GM21360 (cell line): ENCODE measurements around the gene MRPL14.
"Not testable (repeated sequence)": the region's sequence is repeated elsewhere in the genome, so short reads cannot be mapped to it uniquely, and the experiment has no call there.

ENCODE experiments used
- ATAC-seq: cut with Tn5 transposase; IDR thresholded peaks from one replicate; pipeline ENCODE4 v1.9.1; 2021; ENCODE audit warnings: mild to moderate bottlenecking, moderate library complexity; ENCODE audit not compliant: unreplicated experiment

MRPL14 gene

DNA sequence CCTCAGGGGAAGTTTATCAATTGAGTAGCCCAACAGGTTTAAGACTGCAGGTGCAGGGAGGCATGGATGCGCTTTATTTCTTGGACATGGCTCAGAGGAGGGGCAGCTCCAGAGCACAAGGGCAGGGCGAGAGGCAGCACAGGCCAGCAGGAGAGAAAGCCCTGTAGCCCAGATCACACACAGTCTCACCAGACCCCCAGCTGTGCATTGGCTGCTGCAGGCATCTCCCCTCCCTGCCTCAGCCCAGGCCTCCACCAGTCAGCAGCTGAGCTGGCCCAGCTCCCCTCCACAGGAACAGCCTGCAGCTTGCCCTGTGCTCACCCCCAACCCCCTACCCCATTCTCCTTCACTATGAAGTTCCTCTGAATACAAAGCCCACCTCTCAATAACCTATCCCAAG, 24.7 kb downstream of the MRPL14 start:
- ATAC-seq, result no peak

DNA sequence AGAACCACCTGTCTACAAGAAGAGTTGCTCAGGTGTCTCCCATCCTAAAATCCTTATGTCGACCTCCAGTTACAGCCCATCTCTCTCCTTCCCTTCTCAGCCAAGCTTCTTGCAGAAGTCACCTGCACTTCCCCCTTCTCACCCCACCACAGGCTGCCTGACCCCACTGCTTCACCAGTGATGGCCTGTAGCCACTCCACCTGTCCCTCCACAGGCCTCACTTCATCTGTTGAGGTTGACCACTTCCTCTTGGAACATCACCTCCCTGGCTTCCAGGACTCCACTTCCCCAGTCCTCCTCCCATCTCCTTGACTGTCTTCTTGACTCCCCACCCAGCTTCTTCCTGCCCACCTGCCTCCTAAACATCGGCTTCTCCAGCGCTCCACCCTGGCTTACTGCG, 25.4 kb downstream of the MRPL14 start:
- ATAC-seq, result no peak

DNA sequence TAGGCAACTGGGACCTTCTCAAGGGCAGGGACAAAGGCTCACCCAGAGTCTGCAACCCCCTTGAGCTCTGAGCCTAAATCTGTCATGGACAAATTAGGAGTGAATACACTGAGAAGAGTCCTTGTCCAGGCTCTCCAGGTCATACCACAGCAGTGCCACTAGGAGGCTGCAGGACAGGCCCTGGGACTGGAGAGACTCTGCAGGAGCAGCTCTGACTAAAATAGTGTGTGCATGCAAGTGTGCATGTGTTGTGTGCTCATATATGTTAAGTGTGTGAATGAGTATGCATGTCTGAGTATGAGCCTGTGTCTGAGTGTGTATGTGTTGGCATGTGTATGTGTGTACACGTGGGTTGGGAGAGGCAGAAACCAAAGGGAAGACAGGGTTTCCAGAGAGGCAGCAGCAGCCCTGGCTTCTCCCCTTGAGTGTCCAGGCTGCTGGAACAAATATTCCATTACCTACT, 27.1 kb downstream of the MRPL14 start:
- ATAC-seq, result no peak

DNA sequence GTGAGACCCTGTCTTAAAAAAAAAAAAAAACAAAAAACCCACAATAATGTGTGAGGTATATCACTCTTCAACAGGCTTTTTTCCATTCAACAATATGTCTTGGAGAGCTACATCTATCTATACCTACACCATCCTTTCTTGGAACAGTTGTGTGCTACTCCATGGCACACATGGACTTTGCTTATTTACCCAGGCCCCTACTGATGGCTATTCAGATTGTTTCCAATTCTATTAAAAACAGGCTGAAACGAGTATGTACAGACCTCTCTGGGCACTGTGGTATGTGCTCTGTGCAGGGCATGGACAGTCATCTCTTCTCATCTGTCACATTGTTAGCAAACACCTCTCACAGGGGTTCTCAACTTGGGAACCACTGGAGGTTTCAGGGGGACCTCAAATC, 28.1 kb downstream of the MRPL14 start:
- ATAC-seq, result no peak

DNA sequence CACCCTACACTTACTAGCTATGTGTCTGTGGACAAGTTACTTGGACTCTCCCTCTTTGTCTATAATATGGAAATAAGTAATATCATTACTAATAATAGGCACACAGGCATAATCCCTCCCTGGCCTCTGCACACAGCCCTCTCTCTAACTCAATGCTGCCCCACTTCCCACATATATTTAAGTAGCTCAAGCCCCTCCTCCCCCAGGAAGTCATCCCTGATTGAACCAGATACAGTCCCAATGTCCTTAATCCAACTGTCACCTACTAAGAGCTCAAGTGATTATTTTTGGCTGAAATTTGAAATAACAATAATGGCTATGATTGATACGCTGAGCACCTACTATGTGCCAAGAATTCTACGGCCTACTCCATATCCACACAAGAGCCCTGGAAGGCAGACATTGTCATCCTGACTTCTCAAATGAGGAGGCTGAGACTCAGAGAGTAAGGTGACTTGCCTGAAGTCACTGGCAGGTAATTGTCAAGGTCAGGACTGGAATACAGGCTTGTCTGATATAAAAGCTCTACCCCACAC, 29.4 kb downstream of the MRPL14 start:
- no peak for ATAC-seq

DNA sequence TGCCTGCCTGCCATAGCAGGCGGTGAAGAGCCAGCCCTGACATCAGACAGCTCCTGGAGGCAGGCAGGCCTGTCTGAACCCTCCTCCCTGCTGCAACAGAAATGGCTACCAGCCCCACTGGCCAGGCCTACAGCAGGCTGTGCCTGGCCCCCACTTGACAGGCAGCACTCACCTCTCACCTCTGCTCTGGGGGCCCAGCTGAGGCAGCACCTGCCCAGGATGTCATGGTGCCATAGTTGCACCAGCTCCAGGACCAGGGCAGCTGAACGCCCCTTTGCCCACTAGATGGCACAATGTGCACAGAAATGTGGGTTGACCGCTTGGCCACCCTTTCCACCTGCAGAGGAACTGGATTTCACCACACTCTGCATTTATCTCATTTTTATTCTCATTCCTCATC, 30.6 kb downstream of the MRPL14 start:
- ATAC-seq, result no peak

DNA sequence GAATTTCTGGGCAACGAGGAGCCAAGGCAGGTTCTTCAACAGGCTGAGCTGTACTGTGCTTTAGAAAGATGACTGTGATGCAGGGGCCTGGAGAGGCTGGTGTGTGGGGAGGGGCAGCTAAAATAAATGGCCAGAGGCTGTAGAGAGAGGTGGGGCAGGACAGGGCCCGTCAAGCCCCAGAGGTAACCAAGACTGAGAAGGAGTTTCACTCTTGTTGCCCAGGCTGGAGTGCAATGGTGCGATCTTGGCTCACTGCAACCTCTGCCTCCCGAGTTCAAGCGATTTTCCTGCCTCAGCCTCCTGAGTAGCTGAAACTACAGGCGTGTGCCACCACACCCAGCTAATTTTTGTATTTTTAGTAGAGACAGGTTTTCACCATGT, 32.0 kb downstream of the MRPL14 start:
- not testable (repeated sequence) for ATAC-seq

DNA sequence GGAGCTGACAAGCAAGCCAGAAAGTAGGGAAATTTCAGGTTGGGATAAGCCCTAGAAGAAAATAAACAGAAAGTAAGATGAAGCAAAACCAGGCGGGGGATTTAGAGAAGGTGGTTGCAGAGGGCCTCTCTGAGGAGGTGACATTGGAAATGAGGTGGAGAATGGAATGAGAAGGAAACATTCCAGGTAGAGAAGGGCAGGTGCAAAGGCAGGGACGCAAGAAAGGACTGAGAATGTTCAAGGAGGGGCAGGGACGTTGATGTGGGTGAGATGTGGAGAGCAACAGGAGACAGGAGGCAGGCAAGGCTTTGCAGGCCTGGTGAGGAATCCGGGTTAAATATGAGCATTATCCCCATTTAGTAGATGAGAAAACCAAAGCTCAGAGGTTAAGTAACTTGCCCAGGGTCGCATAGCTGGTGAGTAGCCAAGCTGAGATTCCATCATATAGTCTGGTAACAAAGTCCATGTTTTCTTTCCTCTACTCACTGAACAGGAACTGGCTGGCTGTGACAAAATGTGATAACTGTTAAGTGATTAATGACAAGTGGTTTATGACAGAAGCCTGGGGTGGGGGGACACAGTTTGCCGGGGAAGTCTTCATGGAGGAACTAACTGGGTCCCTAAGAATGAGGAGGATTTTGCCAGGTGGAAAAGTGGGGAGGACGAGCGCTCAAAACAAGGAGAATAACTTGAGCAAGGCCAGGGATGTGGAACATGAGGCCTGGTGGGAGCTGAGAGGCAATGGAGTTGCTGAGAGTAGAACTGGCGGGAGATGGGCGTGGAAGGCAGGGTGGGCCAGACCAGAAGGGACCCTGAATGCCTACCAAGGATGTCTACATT, 32.6 kb downstream of the MRPL14 start:
- no peak for ATAC-seq

DNA sequence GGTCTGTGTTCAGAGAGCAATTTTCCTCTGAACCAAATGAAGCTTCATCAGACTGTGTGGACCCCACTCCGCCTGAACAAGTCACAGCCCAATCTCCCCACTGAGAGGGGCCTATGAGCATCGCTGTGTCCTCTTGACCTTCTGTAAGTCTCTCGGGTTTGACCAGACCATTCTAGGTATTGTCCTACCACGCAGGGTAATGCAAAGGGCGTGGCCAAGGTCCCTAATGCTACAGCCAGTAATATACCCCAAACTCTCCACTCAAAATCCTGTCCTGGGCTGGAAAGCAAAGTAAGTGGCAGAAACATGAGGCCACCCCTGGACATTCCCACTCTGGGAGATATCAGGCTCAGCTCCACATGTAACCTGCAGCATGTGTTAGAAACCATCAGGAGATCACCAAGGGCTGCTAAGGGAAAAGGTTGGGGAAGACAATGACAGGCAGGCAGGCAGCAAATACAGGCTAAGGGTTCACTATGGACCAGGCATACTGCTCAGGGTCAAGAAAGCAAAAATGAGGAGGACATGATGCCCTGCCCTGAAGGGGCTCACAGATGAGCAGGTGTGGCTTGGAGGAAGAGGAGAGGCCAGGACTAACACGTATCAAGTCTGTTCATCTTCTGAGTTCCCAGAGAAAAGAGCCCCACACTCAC, 33.4 kb downstream of the MRPL14 start:
- ATAC-seq, result no peak

DNA sequence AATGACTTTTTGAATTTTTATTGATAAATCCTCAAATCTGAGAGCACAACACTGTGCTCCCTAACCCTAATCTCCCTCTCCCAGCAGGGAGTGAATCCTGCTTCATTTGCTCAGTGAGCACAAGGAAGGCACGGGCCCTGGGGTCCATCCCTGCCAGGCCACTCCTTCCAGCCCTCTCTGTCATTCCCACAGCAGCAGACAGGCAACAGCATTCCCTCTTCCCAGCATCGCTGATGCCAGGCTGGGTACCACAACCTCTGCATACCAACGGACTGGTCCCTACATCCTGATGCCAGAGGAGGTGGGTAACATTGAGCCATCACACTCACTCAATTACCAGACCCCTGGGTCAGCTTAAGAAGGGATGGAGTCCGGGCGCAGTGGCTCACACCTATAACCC, 34.2 kb downstream of the MRPL14 start:
- no peak for ATAC-seq

DNA sequence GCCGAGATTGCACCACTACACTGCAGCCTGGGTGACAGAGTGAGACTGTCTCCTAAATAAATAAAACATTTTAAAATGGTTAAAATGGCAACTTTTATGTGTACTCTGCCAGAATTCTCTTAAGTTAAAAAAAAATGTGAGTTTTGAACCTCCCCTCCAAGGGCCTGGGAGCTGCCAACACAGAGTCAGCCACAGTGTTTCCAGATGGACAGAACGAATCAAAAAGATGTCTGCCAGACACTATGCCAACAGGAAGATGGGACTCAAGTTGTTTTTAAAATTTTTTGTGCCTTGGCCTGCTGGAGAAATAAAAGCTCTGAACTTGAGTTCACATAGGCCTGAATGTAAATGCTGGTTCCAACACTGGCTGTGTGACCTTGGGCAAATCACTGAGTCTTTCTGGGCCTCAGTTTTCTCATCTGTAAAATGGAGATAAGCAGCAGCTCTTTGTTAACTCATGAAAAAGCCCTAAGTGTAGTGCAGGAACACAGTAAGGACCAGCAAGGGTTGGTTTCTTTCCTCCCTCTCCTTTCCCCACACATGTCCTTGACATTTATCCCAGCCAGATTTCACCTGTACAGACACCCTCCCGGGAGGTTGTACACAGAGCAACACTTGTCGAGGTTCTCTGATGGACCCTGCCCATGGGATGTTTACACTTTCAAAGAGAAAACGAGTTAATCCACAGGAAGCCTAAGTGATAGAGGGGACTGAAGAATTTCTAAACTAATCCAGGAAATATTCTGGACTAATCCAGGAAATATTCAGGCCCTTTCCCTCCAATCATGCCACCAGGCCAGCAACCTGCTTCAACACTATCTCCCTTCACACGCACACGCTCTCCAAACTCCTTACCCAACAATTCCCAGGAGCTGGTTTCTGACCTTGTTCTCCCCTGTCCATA, 35.0 kb downstream of the MRPL14 start:
- no peak for ATAC-seq

DNA sequence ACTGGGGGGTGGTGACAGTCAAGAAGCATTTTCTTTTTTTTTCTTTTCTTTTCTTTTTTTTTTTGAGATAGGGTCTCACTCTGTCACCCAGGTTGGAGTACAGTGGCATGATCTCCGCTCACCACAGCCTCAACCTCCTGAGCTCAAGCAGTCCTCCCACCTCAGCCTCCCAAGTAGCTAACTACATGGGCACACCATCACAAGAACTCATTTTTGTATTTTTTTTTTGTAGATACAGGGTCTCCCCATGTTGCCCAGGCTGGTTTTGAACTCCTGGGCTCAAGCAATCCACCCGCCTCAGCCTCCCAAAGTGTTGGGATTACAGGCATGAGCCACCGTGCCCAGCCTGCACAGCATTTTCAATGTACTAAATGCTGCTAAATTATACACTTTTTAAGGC, 35.9 kb downstream of the MRPL14 start:
- not testable (repeated sequence) for ATAC-seq

DNA sequence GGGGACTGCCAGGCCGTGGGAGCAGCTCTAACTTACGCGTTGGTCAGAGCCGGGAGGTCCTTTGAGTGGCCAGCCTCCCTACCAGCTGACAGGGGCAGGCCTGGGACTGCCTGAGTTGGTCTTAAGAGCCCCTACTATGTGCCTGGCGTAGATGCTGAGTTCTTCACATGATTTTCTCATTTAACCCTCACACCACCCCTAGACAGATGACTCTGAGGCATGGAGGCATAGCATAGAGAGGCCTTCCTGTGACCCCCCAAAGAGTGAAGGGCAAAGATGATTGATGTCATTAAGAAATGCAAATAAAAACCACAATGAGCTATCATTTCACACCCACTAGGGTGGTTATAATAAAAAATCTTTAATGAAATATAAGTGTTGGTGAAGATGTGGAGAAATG, 36.8 kb downstream of the MRPL14 start:
- no peak for ATAC-seq

DNA sequence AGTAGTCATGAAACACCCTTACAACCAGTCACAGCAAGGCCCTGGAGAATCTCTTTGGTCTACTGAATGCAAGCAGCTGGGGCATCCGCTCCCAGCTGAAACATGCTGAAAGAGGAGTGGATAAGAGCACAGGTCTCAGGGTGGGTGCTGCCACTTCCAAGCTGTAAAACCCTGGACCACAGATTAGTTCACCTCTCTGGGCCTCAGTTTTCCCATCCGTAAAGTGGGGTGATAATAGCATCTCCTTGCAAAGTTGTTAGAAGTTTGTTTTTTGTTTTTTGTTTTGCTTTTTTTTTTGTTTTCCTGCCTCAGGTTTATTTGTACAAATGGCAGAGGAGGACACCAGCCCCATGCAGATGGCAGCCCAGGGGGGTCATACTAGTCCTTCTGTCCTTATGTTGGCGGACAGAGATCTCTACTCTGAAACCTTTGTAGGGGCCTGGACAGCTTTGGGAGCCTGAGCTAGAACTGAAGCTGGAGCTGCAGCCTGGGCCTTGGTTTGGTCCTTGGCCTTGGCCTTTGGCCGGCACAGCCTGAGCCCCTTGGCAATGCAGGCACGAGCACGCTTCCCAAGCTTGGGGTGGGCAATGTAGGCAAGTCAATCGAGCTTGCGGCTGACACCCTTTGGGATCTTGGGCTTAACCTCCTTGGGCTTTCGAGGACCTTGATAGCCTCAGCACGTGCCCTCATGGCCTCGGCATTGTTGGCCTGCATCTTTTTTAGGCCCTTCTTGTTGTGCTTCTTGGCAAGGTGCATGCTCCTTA, 38.2 kb downstream of the MRPL14 start:
- ATAC-seq, result no peak

DNA sequence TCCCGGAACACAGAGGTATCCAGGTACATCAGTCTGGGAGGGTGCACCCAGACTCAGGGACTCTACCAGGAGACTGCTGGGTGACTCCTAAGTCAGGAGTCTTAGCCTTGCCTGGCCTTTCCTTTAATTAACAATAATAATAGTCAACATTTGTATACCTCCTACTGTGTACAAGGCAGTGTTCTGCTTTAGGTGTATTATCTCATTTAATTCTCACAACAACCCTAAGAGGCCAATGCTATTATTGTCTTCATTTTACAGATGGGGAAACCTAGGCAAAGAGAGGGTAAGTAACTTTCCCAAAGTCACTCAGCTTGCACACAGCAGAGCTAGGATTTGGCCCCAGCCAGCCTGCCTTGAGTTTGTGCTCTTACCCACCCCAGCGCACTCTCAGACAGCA, 39.6 kb downstream of the MRPL14 start:
- no peak for ATAC-seq

DNA sequence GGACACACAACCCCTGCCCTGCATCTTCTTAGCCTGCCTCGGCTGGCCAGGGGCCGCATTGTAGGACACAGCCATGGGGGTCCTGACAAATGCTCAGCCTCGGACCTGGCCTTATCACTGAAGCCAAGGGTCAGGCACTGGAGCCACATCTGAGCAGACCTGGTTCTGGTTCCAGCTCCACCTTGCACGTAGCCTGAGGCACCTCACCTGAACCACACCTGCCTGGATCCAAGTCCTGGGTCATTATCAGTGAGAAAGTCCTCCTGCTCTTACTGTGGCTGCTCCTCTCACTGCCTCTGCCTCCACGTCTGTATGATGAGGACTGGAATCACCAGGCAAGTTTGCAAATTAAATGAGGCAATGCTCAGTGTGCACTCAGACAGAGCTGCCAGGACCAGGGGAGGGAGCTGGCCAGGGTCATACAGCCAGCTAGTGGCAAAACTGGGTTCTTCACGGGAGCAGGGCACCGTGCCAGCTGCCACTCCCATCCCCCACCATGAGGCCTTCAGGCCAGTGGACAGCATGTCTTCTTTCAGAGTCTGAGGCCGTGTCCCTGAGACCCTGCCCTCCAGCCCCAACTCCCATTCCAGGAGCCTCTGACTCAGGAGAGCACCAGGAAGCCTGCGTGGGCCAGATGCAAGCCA, 40.2 kb downstream of the MRPL14 start:
- no peak for ATAC-seq

DNA sequence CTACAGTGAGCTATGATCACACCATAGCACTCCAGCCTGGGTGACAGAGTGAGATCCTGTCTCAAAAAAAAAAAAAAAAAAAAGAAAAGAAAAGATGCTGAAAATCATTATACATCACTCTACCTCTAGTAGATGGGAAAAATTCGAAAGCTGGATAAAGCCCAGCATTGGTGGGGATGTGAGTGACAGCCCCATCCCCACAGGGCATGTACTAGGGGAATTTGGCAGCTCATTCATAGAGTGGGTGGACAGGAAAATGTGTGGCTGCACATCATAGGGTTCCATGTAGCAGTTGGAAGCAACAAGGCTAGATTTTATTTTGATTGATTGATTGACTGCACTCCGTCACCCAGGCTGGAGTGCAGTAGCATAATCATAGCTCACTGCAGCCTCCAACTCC, 42.0 kb downstream of the MRPL14 start:
- ATAC-seq, result no peak

DNA sequence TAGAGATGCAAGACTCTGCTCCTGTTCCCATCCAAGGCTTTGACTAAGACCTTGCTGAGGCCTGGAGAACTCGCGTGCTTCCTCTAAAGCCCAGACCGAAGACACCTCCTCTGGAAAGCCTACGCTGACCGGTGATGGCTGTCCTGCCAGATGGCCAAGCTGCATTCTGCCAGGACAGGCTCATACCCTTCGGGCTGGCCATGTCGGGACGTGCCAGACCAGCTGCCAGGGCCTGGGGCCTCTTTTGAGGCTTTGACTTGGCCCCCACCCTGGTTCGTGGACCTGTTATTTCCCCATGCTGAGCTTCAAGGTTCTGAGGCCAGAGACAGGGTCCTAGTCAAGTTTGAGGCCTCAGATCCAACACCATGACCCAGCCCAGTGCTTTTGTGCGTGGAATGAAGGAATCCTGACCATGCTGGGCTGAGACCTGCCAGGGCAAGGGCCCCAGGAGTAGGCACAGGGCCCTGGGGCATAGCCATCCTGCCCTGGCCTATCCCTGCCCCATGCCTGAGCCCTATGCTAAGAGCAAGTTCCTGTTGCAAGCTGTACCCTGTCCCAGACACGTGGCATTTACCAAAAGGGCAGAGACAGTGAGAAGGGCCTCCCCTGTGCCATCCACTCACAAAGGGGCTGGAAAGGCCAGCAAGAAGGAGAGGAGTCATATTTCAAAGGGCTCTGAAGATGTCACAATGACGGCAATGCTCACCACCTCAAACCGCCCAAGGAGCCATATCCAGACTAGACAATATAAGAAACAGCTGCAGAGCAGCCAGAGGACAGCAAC, 42.8 kb downstream of the MRPL14 start:
- ATAC-seq, result no peak

DNA sequence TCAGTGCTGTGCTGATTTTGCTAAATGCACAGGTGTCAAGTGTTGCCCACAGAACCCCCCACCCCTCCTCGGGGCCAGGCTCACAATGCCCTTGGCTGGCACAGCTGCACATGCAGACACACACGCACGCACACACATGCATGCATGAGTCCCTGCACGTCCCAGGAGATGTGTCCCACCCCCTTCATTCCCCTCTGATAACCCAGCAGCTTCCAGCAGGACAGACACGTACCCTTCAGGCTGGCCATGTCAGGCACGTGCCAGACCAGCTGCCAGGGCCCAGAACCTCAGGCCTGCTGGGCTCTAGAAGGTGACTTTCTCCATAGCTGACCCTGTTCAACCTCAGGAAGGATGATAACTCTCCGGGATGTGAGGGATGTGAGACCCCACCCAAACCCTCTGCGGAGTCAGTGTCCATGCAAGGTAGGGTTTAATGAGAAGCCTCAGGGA, 44.4 kb downstream of the MRPL14 start:
- ATAC-seq, result no peak
